Gastrocnemius medialis (tissue), 4 donors: ENCODE data around the gene FYB2. TPM values are rescaled to one million over a fixed set of nuclear protein-coding genes. Genes with fewer than 3 reads are reported as not detected.

ENCODE experiments used
- ATAC-seq, 2 donors: fragments of 150-250 bp; one replicate each; pipeline ENCODE4 v1.9.1; 2016
- DNase-seq, 2 donors: peaks; one replicate each; pipeline ENCODE4 v3.0.0-alpha.2; 2019
- H3K27ac ChIP-seq, 4 donors: fragments of 200-600 bp; sonication (generic); 1 replicate in 1 of 4; 2 replicates in 3 of 4; pipeline ENCODE4 v1.5.1; 2016 to 2018; ENCODE audit warnings: mild to moderate bottlenecking in 2 of 4, moderate library complexity in 1 of 4
- H3K27me3 ChIP-seq, 3 donors: fragments of 200-600 bp; sonication (generic) in 2 of 3; 1 replicate in 1 of 3; 2 replicates in 2 of 3; pipeline versions ENCODE4 v1.5.1 to v1.6.0; 2016 to 2019; ENCODE audit warnings: mild to moderate bottlenecking in 1 of 3, moderate library complexity in 1 of 3
- H3K36me3 ChIP-seq, 2 donors: fragments of 200-600 bp; sonication (generic) in 1 of 2; one replicate each; pipeline ENCODE4 v1.5.1; 2017 to 2018
- H3K4me1 ChIP-seq, 2 donors: fragments of 200-600 bp; sonication (generic) in 1 of 2; one replicate each; pipeline ENCODE4 v1.5.1; 2016 to 2017; ENCODE audit warnings: mild to moderate bottlenecking in 2 of 2
- H3K4me3 ChIP-seq, 4 donors: fragments of 200-600 bp; sonication (generic) in 3 of 4; 1 replicate in 1 of 4; 2 replicates in 3 of 4; pipeline ENCODE4 v1.5.1; 2016 to 2019; ENCODE audit warnings: mild to moderate bottlenecking in 2 of 4
- H3K9me3 ChIP-seq, 3 donors: fragments of 200-600 bp; sonication (generic) in 2 of 3; 1 replicate in 1 of 3; 2 replicates in 2 of 3; pipeline ENCODE4 v1.5.1; 2016 to 2019
- CTCF ChIP-seq, 5 experiments: fragments of 450-650 bp in 3 of 5; fragments of 200-600 bp in 2 of 5; sonication (generic) in 2 of 5; IDR thresholded peaks in 4 of 5; conservative IDR thresholded peaks in 1 of 5; 1 replicate in 4 of 5; 2 replicates in 1 of 5; pipeline ENCODE4 v1.5.1; 2016 to 2019; ENCODE audit warnings: antibody characterized with exemption in 5 of 5, mild to moderate bottlenecking in 3 of 5, moderate library complexity in 3 of 5
- POLR2A ChIP-seq, 2 donors: fragments of 450-650 bp; IDR thresholded peaks; one replicate each; pipeline ENCODE4 v1.6.1; 2017; ENCODE audit warnings: antibody characterized with exemption in 2 of 2, mild to moderate bottlenecking in 2 of 2, moderate library complexity in 2 of 2
- in situ Hi-C, 4 donors: fragments of 200-750 bp; cut with MboI; loops; one replicate each; pipeline versions ENCODE4 v1.15.0 to v1.8.0; 2017; ENCODE audit warnings: low sequenced_read_pairs in 4 of 4
- intact Hi-C: fragments of 100-400 bp; cut with DNase I; formaldehyde crosslinking; loops from one replicate; pipeline ENCODE4 v1.15.1; 2023; ENCODE audit warnings: low total_unique reads
- total RNA-seq, 4 donors: library from RNA; depleted of rRNA; stranded (reverse); fragments of >200 nt; gene quantifications; one replicate each; pipeline versions ENCODE4 v1.1.0 to v1.2.3, GENCODE V29; 2016

Gene FYB2
- total RNA-seq, 4 donors from 2014 or later, result 1.0 to 14.2 (median 1.7) TPM

GRCh38 chr1:56845343-56845742 lies 26.1 kb upstream of the FYB2 start:
- no peaks in the 10 kb centered on the region for H3K36me3 ChIP-seq
- no peaks in the 10 kb centered on the region for H3K27me3 ChIP-seq
- intact Hi-C loops (no loop called here), in situ Hi-C loops (loop anchor here (25.0 kb wide), 3 partner anchors 217 to 1317 kb away; no protein-coding TSS in a partner anchor)
- no peaks in the 10 kb centered on the region for H3K4me1 ChIP-seq
- no peak overlapping the region for H3K4me3 ChIP-seq
- no peaks in the 10 kb centered on the region for H3K9me3 ChIP-seq
- TF ChIP-seq CTCF (IDR thresholded peaks at IDR 0.05 in 4 of 5, conservative IDR thresholded peaks at IDR 0.05 in 1 of 5) (no peak), POLR2A (IDR thresholded peaks at IDR 0.05) (no peak)
- no peak for ATAC-seq
- H3K27ac ChIP-seq, result no peak overlapping the region
- DNase-seq, result no peak

- Histone ChIP-seq H3K27ac (no peak overlapping the region), H3K36me3 (no peaks in the 10 kb centered on the region), H3K4me3 (no peak overlapping the region), H3K9me3 (no peaks in the 10 kb centered on the region), H3K27me3 (no peaks in the 10 kb centered on the region), H3K4me1 (no peaks in the 10 kb centered on the region)
- no peak for DNase-seq
- in situ Hi-C loops (loop anchor here (25.0 kb wide), 3 partner anchors 218 to 1318 kb away; no protein-coding TSS in a partner anchor), intact Hi-C loops (no loop called here)
- no peak for ATAC-seq
- TF ChIP-seq CTCF (IDR thresholded peaks at IDR 0.05 in 4 of 5, conservative IDR thresholded peaks at IDR 0.05 in 1 of 5) (no peak), POLR2A (IDR thresholded peaks at IDR 0.05) (no peak)
These were observed 25.4 kb upstream of the FYB2 start for GRCh38 chr1:56844545-56845136.

GRCh38 chr1:56843544-56843943 lies 24.3 kb upstream of the FYB2 start:
- Histone ChIP-seq H3K27ac (no peak overlapping the region), H3K4me1 (no peaks in the 10 kb centered on the region), H3K9me3 (no peaks in the 10 kb centered on the region), H3K36me3 (no peaks in the 10 kb centered on the region), H3K27me3 (no peaks in the 10 kb centered on the region), H3K4me3 (no peak overlapping the region)
- ATAC-seq, result no peak
- no peak for DNase-seq
- TF ChIP-seq POLR2A (IDR thresholded peaks at IDR 0.05), result no peak
- no peak for TF ChIP-seq CTCF (IDR thresholded peaks at IDR 0.05 in 4 of 5, conservative IDR thresholded peaks at IDR 0.05 in 1 of 5)
- intact Hi-C loops, result no loop called here
- in situ Hi-C loops, result loop anchor here (25.0 kb wide), 3 partner anchors 219 to 1319 kb away; no protein-coding TSS in a partner anchor

- TF ChIP-seq POLR2A (IDR thresholded peaks at IDR 0.05) (no peak), CTCF (IDR thresholded peaks at IDR 0.05 in 4 of 5, conservative IDR thresholded peaks at IDR 0.05 in 1 of 5) (no peak)
- ATAC-seq (no peak), DNase-seq (no peak)
- in situ Hi-C loops, result loop anchor here (25.0 kb wide), 3 partner anchors 224 to 1324 kb away; no protein-coding TSS in a partner anchor
- H3K4me3 ChIP-seq, result no peak overlapping the region
- no peaks in the 10 kb centered on the region for H3K4me1 ChIP-seq
- H3K9me3 ChIP-seq, result no peaks in the 10 kb centered on the region
- no peaks in the 10 kb centered on the region for H3K27me3 ChIP-seq
- no peak overlapping the region for H3K27ac ChIP-seq
- intact Hi-C loops, result no loop called here
- H3K36me3 ChIP-seq, result no peaks in the 10 kb centered on the region
These were observed 19.6 kb upstream of the FYB2 start for GRCh38 chr1:56838759-56839158.
